ENCODE measurements around the gene ZNF629. TPM values are rescaled to one million over a fixed set of nuclear protein-coding genes. Genes with fewer than 3 reads are reported as not detected.

Gene ZNF629
- total RNA-seq, 1 donor from 2014 or later = 29.7 TPM

DNA sequence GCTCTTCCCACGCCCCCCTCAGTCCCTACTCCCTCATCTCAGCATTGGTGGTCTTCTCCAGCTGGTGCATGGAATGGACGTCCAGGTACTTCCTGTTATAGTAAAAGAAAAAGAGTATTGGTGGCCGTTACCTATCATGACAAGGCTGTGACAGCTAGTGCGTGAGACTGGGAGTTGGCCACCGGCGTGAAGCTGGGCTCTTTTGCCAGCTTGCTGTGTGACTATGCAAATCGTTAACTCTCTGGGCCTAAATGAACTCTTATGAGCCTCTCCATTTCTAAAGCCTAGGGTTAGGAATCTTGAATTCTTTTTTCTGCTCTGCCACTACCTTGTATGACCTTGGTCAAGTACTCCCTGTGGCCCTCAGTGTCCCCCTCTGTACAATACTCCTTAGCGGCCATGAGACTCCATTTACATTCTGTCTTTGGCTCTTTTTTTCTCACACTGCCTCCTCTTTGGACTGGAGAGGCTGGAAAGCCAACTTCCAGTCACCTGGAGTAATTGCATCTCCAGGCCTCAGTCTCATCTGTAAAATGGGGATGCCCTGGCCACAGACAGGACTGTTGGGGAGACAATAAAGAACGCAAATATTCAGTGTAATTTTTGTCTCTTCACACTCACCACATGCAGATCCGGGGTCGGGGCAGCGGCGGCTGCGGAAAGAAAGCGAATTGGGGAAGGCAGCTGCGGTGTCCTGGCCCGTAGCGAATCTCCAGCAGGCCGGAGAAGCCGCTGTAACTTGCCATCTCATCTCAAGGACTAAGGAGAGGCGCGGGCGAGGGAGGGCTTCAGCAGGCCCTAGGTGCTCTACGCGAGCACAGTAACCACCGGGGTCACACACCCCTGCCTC lies 26.2 kb downstream of the ZNF629 start:
- Mint-ChIP-seq H3K27ac (ENCODE audit: unreplicated experiment) (peak overlapping the region; percentile 88), H3K36me3 (ENCODE audit: low read depth, unreplicated experiment) (peaks cover 37% of the 10 kb centered on the region), H3K9me3 (ENCODE audit: unreplicated experiment) (no peaks in the 10 kb centered on the region), H3K4me3 (ENCODE audit: unreplicated experiment) (peak overlapping the region; percentile 95), H3K4me1 (ENCODE audit: unreplicated experiment) (peaks cover 21% of the 10 kb centered on the region), H3K27me3 (ENCODE audit: unreplicated experiment) (peaks cover 19% of the 10 kb centered on the region)
- no peak for DNase-seq (ENCODE audit: low spot score)
- TF ChIP-seq, protein P1, sequence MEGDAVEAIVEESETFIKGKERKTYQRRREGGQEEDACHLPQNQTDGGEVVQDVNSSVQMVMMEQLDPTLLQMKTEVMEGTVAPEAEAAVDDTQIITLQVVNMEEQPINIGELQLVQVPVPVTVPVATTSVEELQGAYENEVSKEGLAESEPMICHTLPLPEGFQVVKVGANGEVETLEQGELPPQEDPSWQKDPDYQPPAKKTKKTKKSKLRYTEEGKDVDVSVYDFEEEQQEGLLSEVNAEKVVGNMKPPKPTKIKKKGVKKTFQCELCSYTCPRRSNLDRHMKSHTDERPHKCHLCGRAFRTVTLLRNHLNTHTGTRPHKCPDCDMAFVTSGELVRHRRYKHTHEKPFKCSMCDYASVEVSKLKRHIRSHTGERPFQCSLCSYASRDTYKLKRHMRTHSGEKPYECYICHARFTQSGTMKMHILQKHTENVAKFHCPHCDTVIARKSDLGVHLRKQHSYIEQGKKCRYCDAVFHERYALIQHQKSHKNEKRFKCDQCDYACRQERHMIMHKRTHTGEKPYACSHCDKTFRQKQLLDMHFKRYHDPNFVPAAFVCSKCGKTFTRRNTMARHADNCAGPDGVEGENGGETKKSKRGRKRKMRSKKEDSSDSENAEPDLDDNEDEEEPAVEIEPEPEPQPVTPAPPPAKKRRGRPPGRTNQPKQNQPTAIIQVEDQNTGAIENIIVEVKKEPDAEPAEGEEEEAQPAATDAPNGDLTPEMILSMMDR (IDR thresholded peaks at IDR 0.05; ENCODE audit: unreplicated experiment) = no peak

DNA sequence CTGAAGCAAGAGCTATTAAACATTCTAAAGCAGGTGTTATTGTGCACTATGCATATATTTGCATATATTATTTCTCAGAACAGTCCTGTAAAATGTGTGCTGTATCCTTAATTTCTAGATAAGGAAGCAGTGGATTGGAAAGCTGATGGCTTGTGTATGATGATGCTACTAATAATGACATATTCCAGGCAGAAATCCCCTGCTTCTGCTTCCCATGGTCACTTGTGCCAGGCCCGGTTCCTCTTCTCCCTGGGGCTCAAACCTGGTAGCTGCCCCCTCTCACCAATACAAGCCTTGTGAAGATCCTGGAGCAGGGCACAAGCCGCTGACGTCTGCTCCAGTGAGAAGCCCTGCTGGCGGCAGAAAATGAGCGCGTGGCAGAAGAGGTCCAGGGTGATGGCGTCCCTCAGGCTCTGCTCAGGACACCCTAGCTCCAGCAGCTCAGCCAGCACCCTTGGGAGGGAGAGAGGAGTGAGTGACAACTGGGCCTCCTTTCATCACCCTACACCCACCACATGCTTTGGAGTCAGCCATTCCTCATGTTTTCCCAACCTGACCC lies 26.9 kb downstream of the ZNF629 start:
- DNase-seq (ENCODE audit: low spot score) = no peak
- Mint-ChIP-seq H3K9me3 (ENCODE audit: unreplicated experiment) (no peaks in the 10 kb centered on the region), H3K4me1 (ENCODE audit: unreplicated experiment) (peaks cover 21% of the 10 kb centered on the region), H3K27ac (ENCODE audit: unreplicated experiment) (no peak overlapping the region), H3K4me3 (ENCODE audit: unreplicated experiment) (no peak overlapping the region), H3K36me3 (ENCODE audit: low read depth, unreplicated experiment) (peaks cover 34% of the 10 kb centered on the region), H3K27me3 (ENCODE audit: unreplicated experiment) (peaks cover 17% of the 10 kb centered on the region)
- TF ChIP-seq, protein P1 (IDR thresholded peaks at IDR 0.05; ENCODE audit: unreplicated experiment) = no peak

DNA sequence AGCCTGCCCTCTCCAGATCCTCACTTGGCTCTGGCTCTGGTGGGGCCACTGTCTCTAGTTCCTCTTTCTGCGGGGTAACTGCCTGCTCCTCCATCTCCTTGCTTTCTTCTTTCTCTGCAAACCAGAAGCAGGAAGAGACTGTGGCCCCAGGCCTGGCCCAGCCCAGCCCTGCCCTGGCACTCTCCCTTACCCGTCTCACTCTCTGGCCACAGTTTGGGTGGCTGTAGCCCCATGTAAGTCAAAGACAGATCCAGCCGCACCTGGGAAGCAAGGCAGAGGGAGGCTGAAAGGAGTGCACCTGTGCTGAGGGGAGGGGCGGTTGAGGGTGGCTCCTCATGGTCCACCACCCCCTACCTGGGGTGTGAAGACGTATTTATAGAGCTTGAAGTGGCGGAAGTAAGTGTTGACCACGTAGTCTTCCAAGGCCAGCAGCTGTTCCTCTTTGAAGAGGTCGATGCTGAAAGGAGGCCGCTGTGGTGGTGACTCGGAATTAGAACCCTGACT lies 28.0 kb downstream of the ZNF629 start:
- no peak overlapping the region for H3K27ac Mint-ChIP-seq (ENCODE audit: unreplicated experiment)
- no peaks in the 10 kb centered on the region for H3K9me3 Mint-ChIP-seq (ENCODE audit: unreplicated experiment)
- H3K27me3 Mint-ChIP-seq (ENCODE audit: unreplicated experiment) = peaks cover 17% of the 10 kb centered on the region
- peak overlapping the region; percentile 67 for H3K4me3 Mint-ChIP-seq (ENCODE audit: unreplicated experiment)
- TF ChIP-seq, protein P1 (IDR thresholded peaks at IDR 0.05; ENCODE audit: unreplicated experiment) = no peak
- H3K36me3 Mint-ChIP-seq (ENCODE audit: low read depth, unreplicated experiment) = peaks cover 31% of the 10 kb centered on the region
- DNase-seq (ENCODE audit: low spot score) = no peak
- peaks cover 21% of the 10 kb centered on the region for H3K4me1 Mint-ChIP-seq (ENCODE audit: unreplicated experiment)

DNA sequence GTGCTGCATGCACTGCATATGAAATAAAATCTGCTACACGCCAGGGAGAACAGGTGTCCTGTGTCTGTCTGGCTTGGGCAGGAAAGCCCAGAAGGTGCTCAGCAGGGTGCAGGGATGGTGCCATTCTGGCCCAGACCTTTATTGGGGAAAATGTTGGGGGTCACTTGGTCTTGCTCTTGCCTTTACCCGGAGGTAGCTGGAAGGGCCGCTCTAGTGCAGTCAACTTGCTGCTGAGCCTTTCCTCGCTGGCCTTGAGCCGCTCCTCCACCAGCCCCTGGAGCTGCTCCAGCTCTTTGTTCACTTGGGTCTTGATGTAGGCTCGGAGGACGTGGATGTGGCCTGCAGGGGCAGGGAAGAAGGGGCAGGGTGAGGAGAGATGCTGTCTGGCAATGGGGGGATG lies 29.7 kb downstream of the ZNF629 start:
- Mint-ChIP-seq H3K36me3 (ENCODE audit: low read depth, unreplicated experiment) (peaks cover 22% of the 10 kb centered on the region), H3K27me3 (ENCODE audit: unreplicated experiment) (peaks cover 11% of the 10 kb centered on the region), H3K4me1 (ENCODE audit: unreplicated experiment) (peaks cover 8% of the 10 kb centered on the region), H3K4me3 (ENCODE audit: unreplicated experiment) (no peak overlapping the region), H3K9me3 (ENCODE audit: unreplicated experiment) (no peaks in the 10 kb centered on the region), H3K27ac (ENCODE audit: unreplicated experiment) (no peak overlapping the region)
- TF ChIP-seq, protein P1 (IDR thresholded peaks at IDR 0.05; ENCODE audit: unreplicated experiment) = no peak
- DNase-seq (ENCODE audit: low spot score) = no peak

DNA sequence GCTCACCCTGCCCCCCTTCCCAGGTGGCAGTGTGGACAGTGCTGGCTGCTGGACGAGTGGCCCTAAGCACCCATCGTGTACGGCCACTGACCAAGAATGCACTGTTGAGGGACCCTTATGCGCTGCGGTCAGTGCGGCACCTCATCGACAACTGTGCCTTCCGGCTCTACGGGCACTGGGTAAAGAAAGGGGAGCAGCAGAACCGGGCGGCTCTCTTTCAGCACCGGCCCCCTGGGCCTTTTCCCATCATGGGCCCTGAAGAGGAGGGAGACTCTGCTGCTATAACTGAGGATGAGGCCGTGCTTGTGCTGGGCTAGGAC lies 30.3 kb downstream of the ZNF629 start:
- Mint-ChIP-seq H3K9me3 (ENCODE audit: unreplicated experiment) (no peaks in the 10 kb centered on the region), H3K27me3 (ENCODE audit: unreplicated experiment) (peaks cover 11% of the 10 kb centered on the region), H3K27ac (ENCODE audit: unreplicated experiment) (no peak overlapping the region), H3K4me1 (ENCODE audit: unreplicated experiment) (peaks cover 8% of the 10 kb centered on the region), H3K4me3 (ENCODE audit: unreplicated experiment) (no peak overlapping the region), H3K36me3 (ENCODE audit: low read depth, unreplicated experiment) (peaks cover 22% of the 10 kb centered on the region)
- TF ChIP-seq, protein P1 (IDR thresholded peaks at IDR 0.05; ENCODE audit: unreplicated experiment) = no peak
- DNase-seq (ENCODE audit: low spot score) = no peak

Data from endothelial cell (in vitro differentiated cells).